ENCODE results near the gene UVSSA.

UVSSA gene

DNA sequence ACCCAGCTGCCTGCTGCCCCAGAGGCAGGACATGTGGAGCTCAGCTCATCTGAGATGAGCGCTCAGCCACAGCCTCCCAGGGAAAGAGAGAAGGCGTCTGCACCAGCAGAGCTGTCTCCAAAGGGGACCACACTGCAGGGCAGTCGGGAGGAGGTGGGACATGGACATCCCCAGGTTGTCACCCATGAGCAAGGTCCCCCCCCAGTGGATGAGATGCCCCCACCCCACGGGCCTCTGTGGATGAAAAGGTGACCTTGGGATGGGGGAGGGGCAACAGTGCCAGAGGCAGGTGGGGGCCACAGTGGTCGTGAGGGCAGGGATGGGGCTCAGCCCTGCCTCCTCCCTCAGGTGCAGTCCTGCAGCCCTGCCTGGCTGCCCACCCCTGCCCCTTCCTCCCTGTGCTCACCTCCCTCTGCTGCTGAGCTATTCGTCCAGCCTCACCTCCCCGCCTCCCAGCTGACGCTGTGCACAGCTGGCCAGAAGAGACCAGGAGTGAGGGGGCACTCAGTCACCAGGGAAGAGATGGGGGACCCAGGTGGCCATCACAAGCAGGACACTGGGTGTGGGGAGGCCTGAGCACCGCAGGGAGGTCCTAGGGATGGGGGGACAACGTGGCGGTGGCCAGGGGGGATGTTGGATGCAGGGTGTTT lies 49.9 kb downstream of the UVSSA start:
- no peak for DNase-seq (ENCODE audit: low read depth)

GRCh38 chr4:1398681-1399507 lies 51.9 kb downstream of the UVSSA start:
- no peak for DNase-seq (ENCODE audit: low read depth)

DNA sequence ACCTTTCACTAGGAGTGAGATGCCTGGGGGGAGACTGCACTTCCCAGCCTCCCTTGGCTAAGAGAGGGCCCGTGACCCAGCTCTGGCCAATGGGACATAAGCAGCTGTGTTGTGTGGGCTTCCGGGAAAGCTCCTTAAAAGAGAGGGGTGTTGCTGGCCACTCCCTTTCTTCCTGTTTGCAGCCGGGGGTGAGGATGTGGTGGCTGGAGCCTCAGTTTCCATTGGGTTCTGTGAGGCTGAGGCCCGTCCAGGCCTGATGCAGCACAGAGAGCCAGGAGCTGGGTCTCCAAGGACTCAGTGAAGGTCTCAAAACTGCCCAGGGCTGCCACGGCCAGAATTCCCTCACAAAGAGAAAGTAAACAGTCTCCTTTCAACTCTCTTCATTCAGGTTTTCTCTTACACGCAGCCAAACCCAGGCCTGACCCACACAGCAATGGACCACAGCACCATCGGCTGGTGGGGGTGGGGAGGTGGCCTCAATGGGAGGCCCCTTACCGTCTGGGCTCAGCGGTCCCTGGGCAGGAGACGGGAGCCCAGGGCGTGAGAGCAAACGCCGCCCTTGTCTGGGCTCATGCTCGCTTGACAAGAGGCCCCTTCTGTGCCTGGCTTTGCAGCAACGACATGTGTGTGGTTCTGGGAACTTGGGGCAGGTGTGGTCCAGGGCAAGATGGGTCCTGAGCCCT lies 52.6 kb downstream of the UVSSA start:
- DNase-seq (ENCODE audit: low read depth), result no peak

- DNase-seq (ENCODE audit: low read depth), result no peak
Measured at GRCh38 chr4:1400191-1400805, 53.3 kb downstream of the UVSSA start.

GRCh38 chr4:1400831-1401408 lies 53.9 kb downstream of the UVSSA start:
- DNase-seq (ENCODE audit: low read depth), result no peak

DNA sequence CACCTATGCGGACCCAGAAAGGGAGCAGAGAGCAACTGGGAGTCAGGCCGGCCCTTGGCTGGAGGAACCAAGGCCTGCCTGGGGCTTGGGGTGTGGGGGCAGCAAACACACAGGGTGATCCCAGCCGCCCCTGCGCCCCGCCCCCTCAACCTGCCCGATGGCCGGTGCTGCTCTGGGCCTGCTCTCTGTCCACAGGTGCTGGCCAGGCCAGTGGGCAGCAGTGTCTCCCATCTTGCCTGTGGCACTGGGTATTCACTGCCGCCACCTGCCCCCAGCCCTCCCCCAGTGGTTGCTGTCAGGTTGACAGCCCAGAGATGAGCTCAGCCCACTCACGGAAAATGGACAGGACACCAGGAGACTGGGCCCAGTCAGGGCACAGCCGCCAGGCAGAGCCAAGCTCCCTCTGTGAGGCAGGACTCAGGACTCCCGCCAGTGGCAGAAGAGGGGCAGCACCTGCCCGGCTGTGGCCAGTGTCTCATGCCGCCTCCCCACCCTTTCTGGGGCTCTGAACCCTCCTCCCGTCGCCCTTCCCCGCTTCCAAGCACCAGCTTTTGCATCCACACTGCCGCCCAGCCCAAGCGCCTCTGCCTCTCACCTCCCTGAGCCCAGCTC lies 54.5 kb downstream of the UVSSA start:
- DNase-seq (ENCODE audit: low read depth), result no peak

GRCh38 chr4:1402021-1402515 lies 55.1 kb downstream of the UVSSA start:
- DNase-seq (ENCODE audit: low read depth), result no peak

DNA sequence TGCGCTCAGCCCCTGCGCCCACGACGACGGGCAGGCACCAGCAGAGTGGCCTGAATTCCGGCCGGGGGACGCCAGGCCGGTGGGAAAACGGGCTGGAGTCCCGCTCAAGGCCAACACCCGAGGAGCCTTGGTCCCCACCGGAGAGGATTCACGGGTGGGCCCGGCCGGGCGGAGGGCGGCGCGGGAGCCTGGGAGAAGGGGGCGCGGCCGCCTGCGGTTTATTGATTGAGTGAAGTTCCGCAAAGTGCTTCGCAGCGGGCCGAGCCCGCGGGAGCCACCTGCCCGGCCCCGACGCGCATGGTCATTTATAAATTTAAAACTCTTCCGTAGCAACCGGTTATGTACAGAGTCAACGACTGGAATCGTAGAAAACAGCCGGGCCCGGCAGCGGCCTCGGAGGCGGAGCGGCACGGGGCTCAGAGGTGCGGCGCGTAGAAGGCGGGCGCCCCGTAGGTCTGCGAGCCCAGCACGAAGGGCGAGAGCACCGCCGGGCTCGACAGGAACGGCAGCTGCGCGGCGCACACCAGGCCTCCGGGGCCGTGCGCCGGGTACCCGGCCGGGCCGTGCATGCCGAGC lies 55.6 kb downstream of the UVSSA start:
- no peak for DNase-seq (ENCODE audit: low read depth)

DNA sequence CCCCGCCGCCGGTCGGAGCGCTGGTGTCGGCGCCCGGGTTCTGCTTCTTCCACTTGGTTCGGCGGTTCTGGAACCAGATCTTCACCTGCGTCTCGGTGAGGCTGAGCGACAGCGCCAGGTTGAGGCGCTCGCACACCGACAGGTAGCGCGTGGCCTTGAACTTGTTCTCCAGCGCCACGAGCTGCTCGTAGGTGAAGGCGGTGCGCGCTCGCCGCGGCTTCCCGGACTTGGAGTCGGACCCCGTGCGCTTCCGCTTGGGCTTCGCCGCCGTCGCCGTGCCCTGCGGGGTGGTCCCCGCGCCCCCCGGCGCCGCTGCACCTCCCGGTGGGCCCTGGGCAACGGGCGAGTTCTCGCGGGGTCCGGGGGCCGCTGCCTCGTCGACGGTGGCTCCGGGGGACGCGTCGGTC lies 56.2 kb downstream of the UVSSA start:
- no peak for DNase-seq (ENCODE audit: low read depth)

DNA sequence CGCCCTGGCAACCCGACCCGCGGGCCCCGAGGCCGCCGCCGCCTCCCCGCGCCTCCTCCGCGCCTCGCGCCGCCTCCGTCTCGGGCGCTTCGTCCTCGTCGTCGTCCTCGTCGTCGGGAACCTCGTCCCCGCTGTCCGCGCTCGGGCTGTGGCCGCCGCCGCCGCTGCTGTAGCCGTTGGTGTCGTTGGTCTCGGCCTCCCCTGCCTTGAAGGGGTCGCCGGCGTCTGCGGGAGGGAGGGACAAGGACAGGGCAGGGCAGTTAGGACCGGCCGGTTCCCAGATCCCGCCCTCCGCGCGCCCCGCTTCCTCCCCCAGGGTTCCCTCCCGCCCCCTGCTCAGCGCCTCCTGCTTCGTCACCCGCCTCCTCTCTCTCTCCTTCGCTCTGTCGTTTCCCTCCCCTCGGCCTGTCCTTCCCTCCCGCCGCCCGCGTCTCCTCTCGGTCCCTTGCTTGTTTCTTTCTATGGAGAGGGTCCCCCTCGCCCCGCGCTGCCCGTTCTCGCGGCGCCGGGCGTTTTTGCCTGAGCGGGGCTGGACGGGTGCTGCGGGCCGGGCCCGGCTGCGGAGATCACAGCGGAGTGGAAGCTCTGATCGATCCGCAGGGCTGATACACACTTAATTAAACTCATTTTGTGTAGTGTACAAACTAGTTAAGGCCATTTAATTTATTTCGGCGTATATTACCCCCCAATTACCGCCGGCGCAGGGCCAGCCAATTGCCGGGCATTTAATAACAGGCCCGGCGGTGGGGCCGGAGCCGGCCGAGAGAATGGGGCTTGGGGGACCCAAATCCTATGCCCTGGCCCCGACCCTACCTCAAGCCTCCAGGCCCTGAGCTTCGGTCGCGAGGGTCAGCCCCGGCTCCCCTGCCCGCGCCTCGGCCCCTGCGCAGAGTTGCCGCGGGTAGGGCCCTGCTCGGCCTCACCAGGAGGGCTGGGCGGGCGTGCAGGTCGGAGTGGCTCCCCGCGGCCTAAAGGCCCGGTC lies 56.9 kb downstream of the UVSSA start:
- no peak for DNase-seq (ENCODE audit: low read depth)

DNA sequence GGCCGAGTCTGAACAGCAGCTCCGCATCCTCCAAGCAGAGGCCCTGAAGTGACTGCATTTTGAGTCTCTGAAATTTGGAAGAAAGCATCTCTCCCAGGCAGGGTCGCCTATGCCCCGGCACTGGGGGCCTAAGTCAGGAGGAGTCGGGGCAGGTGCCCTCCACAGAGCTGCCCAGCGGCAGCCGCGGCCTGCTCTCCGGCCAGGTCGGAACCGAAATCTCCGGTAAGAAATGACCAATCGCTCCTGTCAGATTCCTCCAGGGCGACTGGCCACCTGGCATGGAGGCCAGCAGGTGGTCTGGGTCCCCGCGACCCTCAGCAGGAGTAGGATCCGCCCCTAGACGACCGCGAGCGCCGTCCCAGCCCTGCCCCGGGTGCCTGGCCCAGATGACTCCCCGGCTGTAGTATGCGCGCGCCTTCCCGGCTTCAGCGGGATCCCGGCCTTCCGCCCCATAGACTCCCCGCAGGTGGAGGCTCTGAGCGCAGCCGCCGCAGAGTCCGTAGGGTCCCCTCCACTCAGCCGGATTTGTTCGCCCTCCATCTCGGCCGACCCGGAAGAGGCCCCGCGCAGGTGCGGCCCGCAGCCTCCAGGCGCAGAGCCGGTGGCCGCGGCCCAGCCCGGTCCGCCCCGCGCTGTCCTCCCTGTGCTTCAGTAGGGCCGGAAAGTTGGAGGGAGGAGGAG lies 57.7 kb downstream of the UVSSA start:
- no peak for DNase-seq (ENCODE audit: low read depth)

DNA sequence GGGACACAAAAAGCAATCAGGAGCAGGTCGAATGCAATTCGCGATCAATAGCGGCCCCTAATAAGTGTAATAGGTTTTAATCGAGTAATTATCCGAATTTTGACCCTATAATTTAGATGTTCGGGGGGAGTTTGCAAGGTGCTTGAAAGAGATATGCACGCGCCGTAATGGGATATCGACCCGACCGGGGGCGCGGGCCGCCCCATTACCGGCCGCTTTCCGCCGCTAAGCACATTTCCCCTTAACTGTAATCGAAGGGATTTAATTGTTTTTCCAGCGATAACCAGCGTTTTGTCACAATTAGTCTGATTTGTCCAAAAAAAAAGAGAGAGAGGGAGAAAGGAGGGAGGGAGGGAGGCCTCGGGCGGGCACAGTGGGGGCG lies 58.2 kb downstream of the UVSSA start:
- no peak for DNase-seq (ENCODE audit: low read depth)

GRCh38 chr4:1405636-1406393 lies 58.8 kb downstream of the UVSSA start:
- DNase-seq (ENCODE audit: low read depth), result no peak

GRCh38 chr4:1406394-1406980 lies 59.5 kb downstream of the UVSSA start, which contains the start of gene NKX1-1:
TSS of gene NKX1-1 (minus strand) at chr4:1406442. CDS start at chr4:1406442, 0 bp downstream.
- no peak for DNase-seq (ENCODE audit: low read depth)

DNA sequence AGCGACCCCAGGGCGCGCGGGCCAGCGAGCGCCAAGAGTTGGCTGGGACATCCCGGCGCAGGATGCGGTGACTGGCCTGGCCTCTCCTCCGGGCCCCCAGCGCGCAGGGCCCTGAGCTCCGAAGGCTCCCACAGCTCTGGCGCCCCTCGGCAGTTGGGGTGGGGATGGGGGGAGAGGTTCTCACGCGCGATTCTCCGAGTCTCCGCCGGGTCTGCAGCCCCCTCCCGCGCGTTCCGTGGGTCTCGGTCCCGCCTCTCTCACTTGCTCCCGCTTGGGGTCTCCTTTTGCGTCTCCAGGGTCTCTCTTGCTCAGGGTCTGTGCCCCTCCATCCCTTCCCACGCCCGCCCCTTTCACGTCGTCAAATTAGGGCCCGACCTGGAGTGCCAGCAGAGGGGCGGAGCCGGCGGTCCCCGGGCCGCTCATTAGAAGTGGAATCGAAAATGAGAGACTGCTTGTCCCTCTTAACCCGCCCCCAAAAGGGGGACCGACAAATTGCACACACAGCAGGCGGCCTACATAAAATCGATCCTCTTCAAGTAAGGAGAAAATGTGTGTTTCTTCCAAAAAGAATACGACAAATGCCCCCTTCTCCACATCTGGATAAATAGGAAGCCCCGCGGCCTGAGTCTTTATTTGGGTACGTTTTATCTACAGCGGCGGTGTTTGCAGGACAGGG lies 60.1 kb downstream of the UVSSA start:
- no peak for DNase-seq (ENCODE audit: low read depth)

DNA sequence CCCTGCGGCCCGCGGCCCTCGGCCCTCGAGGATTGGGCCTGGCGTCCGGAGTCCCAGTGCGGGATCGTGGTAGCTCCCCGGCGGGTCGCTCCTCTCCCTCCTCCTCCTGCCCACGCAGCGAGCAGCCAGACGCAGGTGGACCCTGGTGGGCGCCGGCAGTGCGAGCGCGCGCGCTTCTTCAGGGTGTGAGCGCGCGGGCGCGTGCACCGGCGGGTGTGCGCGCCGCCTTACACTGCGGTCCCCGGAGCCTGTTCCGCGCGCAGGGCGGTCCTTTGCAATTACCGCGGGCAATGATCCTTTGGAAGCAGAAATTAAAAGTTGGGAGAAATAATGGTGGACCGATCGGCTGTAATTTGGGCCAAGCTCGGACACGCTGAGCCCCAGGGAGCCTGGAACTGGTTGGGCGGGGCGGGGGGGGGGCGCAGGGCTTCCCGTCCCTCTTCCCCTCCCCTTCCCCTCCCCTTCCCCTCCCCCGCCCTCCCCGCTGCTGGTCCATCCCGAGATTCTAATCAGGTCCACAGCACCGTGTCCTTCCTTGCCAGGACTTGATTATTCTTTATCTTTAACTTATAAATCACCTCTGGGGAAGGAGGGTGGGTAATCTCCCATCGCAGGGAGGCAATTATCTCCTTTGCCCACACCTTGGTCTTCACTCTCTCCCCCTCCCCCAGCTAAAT lies 60.8 kb downstream of the UVSSA start:
- DNase-seq (ENCODE audit: low read depth), result no peak

DNA sequence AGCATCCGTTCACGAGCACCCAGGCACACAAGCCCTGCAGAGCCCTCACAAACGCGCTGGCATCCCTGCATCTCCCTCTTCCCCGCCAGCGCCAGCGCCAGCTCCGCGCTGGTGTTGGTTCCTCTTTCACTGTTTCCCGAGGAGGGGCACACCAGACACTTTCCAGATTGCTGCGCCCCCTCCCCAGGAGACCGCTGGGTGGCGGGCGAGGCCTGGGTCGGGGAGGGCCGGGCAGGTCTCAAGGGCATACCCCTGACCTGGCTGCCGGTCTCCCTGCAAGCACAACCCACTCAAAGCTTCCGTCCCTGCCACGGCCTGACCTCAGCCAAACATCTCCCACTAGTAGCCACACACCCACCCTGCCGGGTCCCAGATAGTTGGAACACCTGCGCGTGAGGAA lies 61.4 kb downstream of the UVSSA start:
- no peak for DNase-seq (ENCODE audit: low read depth)

Measured in activated gamma-delta T cell treated with anti-CD3 and anti-CD28 coated beads, Interleukin-2, amount 50 U/mL, for 16 hours (primary cell).